K562 (cell line): ENCODE data around the gene PDPK1. TPM values are rescaled to one million over a fixed set of nuclear protein-coding genes. Genes with fewer than 3 reads are reported as not detected.
A peak's percentile ranks its signal among the peaks of the same experiment; 100 is the strongest.

Experiments
- CHD7 ChIP-seq: fragments of 200-600 bp; sonication (generic); IDR thresholded peaks from one replicate; pipeline ENCODE4 v1.6.1; 2012; ENCODE audit warnings: mild to moderate bottlenecking, low read depth, low read length, inconsistent platforms
- CREB3L1 ChIP-seq: fragments of 450-650 bp; IDR thresholded peaks from 2 replicates; pipeline ENCODE4 v1.6.1; 2014; ENCODE audit warnings: low read depth, mild to moderate bottlenecking, moderate library complexity, borderline replicate concordance
- CREBBP ChIP-seq: IDR thresholded peaks from one replicate; pipeline ENCODE4 v1.6.1; 2012; ENCODE audit warnings: low read depth, mild to moderate bottlenecking, control low read depth, inconsistent platforms, low read length
- DACH1 ChIP-seq: fragments of 450-650 bp; IDR thresholded peaks from 2 replicates; pipeline ENCODE4 v1.6.1; 2018; ENCODE audit not compliant: partially characterized antibody
- HDAC1 ChIP-seq, 2 experiments: fragments of 450-650 bp; IDR thresholded peaks; 2 replicates each; pipeline ENCODE4 v1.6.1; 2016 to 2017; ENCODE audit warnings: inconsistent platforms in 1 of 2, mild to moderate bottlenecking in 1 of 2, moderate library complexity in 1 of 2
- HMG20A ChIP-seq: fragments of 450-650 bp; formaldehyde crosslinking; conservative IDR thresholded peaks from 2 replicates; pipeline ENCODE4 v1.4.0; 2020; ENCODE audit warnings: mild to moderate bottlenecking, mixed read lengths
- KAT2B ChIP-seq: IDR thresholded peaks from one replicate; pipeline ENCODE4 v1.6.1; 2012; ENCODE audit warnings: low read depth, mild to moderate bottlenecking, control low read depth, inconsistent platforms, low read length, moderate library complexity
- MXD1 ChIP-seq: fragments of 250-450 bp; sonication (Bioruptor Pico); IDR thresholded peaks from 2 replicates; pipeline ENCODE4 v1.8.0; 2021; ENCODE audit warnings: borderline replicate concordance, mild to moderate bottlenecking, moderate library complexity; ENCODE audit not compliant: poor library complexity, severe bottlenecking
- NR1H2 ChIP-seq: sonication (generic); formaldehyde crosslinking; IDR thresholded peaks from 2 replicates; pipeline ENCODE4 v1.4.0; 2020; ENCODE audit warnings: mild to moderate bottlenecking, missing genetic modification reagents
- TGIF2 ChIP-seq: sonication (generic); formaldehyde crosslinking; IDR thresholded peaks from 2 replicates; pipeline ENCODE4 v1.8.1; 2022; ENCODE audit warnings: mild to moderate bottlenecking, missing genetic modification reagents, moderate library complexity
- ZSCAN29 ChIP-seq: fragments of 450-650 bp; IDR thresholded peaks from 2 replicates; pipeline ENCODE4 v1.6.1; 2017
- polyA plus RNA-seq, 8 experiments: library from polyadenylated mRNA; depleted of rRNA in 4 of 8; stranded (reverse) in 5 of 8; unstranded in 3 of 8; fragments of >200 nt; fragmentation: Nextera tagmentation in 2 of 8; fragmentation: Illumina TruSeq in 1 of 8; extraction: Ambion mirVana in 2 of 8; extraction: Trizol in 1 of 8; gene quantifications; 2 replicates each; pipeline versions ENCODE4 v1.2.1 to v1.2.3, GENCODE V29; 2011 to 2014; ENCODE audit warnings: inconsistent platforms in 1 of 8, missing spikeins in 1 of 8
- total RNA-seq, 7 experiments: library from RNA; depleted of rRNA in 6 of 7; stranded (reverse); fragments of >200 nt in 6 of 7; fragmentation: Illumina TruSeq in 2 of 7; extraction: Trizol in 2 of 7; gene quantifications; 2 replicates each; pipeline versions ENCODE4 v1.2.1 to v1.2.3, GENCODE V29; 2011 to 2021; ENCODE audit warnings: low replicate concordance in 1 of 7

PDPK1 gene
- total and polyA plus RNA-seq, 9 of the 15 experiments (the other 6 are each of a cell fraction or from before 2014, with no cell fraction given) = 4.0 to 37.2 (median 18.7) TPM

GRCh38 chr16:2531696-2532493, 5.9 kb upstream of the PDPK1 start (continued):
- no peak for TF ChIP-seq CHD7
- no peak for TF ChIP-seq TGIF2
- 0 out of 4 replicates have a peak, but pooled peaks of 1 of the 2 experiments have one; percentile 53 for TF ChIP-seq HDAC1 (IDR thresholded peaks at IDR 0.05)
- TF ChIP-seq MXD1 (CRISPR knock-in tag) = no peak
- TF ChIP-seq KAT2B = no peak
- TF ChIP-seq HMG20A (CRISPR knock-in tag) = no peak
- no peak for TF ChIP-seq CREBBP
- no peak for TF ChIP-seq CREB3L1
- TF ChIP-seq ZSCAN29 = no peak
- no peak for TF ChIP-seq NR1H2
- no peak for TF ChIP-seq DACH1
